B cell (primary cell): Measurements from ENCODE around the gene DIP2B. TPM values are rescaled to one million over a fixed set of nuclear protein-coding genes. Genes with fewer than 3 reads are reported as not detected.

Experiments
- ATAC-seq: fragments of 200-7000 bp; cut with Tn5 transposase; one replicate; pipeline ENCODE4 v1.10.0; 2021; ENCODE audit warnings: low read depth, mild to moderate bottlenecking, moderate number of reproducible peaks, moderate library complexity
- CTCF ChIA-PET: fragments of 350-600 bp; sonication (Branson Sonifier 250); formaldehyde crosslinking; loops from one replicate; lab custom pipeline; 2021; ENCODE audit warnings: antibody characterized with exemption, inconsistent platforms; lab: Charles Lee
- POLR2A ChIA-PET: fragments of 350-600 bp; sonication (Branson Sonifier 250); formaldehyde crosslinking; loops from one replicate; lab custom pipeline; 2021; ENCODE audit warnings: antibody characterized with exemption; lab: Charles Lee
- DNase-seq: peaks from one replicate; pipeline ENCODE4 v3.0.0; 2013
- H2AFZ ChIP-seq: 2 replicates; pipeline ENCODE4 v1.6.1; 2012; ENCODE audit warnings: mild to moderate bottlenecking, low read depth, low read length; ENCODE audit not compliant: insufficient read depth, poor library complexity, severe bottlenecking
- H3K27ac ChIP-seq, 2 donors: 1 replicate in 1 of 2; 2 replicates in 1 of 2; pipeline ENCODE4 v1.5.1; 2012 to 2013; ENCODE audit warnings: low read length in 2 of 2, mild to moderate bottlenecking in 2 of 2, moderate library complexity in 1 of 2
- H3K27me3 ChIP-seq, 4 experiments: fragments of 200-600 bp in 1 of 4; sonication (generic) in 1 of 4; replicated peaks in 1 of 4; 1 replicate in 2 of 4; 2 replicates in 2 of 4; pipeline versions ENCODE4 v1.6.1 to v1.7.0; 2013 to 2016; ENCODE audit warnings: low read length in 3 of 4, mild to moderate bottlenecking in 2 of 4, mixed read lengths in 1 of 4, moderate library complexity in 1 of 4; ENCODE audit not compliant: insufficient read depth in 4 of 4, control insufficient read depth in 3 of 4; ENCODE audit errors: control extremely low read depth in 1 of 4
- H3K36me3 ChIP-seq, 2 experiments: replicated peaks in 1 of 2; 1 replicate in 1 of 2; 2 replicates in 1 of 2; pipeline versions ENCODE4 v1.6.1 to v1.7.1; 2013; ENCODE audit warnings: low read length in 1 of 2; ENCODE audit not compliant: insufficient read depth in 2 of 2, control insufficient read depth in 1 of 2; ENCODE audit errors: control extremely low read depth in 1 of 2, extremely low read depth in 1 of 2
- H3K4me1 ChIP-seq, 2 donors: fragments of 200-600 bp in 1 of 2; sonication (generic) in 1 of 2; 1 replicate in 1 of 2; 2 replicates in 1 of 2; pipeline versions ENCODE4 v1.5.1 to v1.6.1; 2013 to 2017; ENCODE audit warnings: low read length in 2 of 2; ENCODE audit not compliant: control insufficient read depth in 2 of 2, insufficient read depth in 2 of 2
- H3K4me2 ChIP-seq: replicated peaks from 2 replicates; pipeline ENCODE3; 2012; ENCODE audit warnings: mild to moderate bottlenecking, low read depth, low read length; ENCODE audit not compliant: poor library complexity, severe bottlenecking
- H3K4me3 ChIP-seq, 5 experiments: fragments of 200-600 bp in 1 of 5; sonication (generic) in 1 of 5; 1 replicate in 3 of 5; 2 replicates in 2 of 5; pipeline versions ENCODE4 v1.5.1 to v1.7.0; 2011 to 2016; ENCODE audit warnings: low read length in 4 of 5, mild to moderate bottlenecking in 4 of 5, low read depth in 2 of 5, control low read depth in 1 of 5, moderate library complexity in 1 of 5; ENCODE audit not compliant: insufficient read depth in 1 of 5; ENCODE audit errors: control extremely low read depth in 1 of 5, extremely low read depth in 1 of 5
- H3K79me2 ChIP-seq: fragments of 200-600 bp; sonication (generic); one replicate; pipeline ENCODE4 v1.6.0; 2016; ENCODE audit warnings: low read length; ENCODE audit not compliant: control insufficient read depth, insufficient read depth
- H3K9ac ChIP-seq: fragments of 200-600 bp; sonication (generic); 2 replicates; pipeline ENCODE4 v1.6.1; 2017; ENCODE audit warnings: mild to moderate bottlenecking, low read length, moderate library complexity
- H3K9me3 ChIP-seq, 3 donors: one replicate each; pipeline versions ENCODE4 v1.6.1 to v1.7.1; 2013; ENCODE audit warnings: low read length in 2 of 3; ENCODE audit not compliant: control insufficient read depth in 2 of 3, insufficient read depth in 1 of 3; ENCODE audit errors: control extremely low read depth in 1 of 3
- H4K20me1 ChIP-seq: 2 replicates; pipeline ENCODE4 v1.6.0; 2012; ENCODE audit warnings: mild to moderate bottlenecking, low read length; ENCODE audit not compliant: insufficient read depth, control insufficient read depth, poor library complexity, severe bottlenecking
- H3K27ac Mint-ChIP-seq: one replicate; pipeline ENCODE4 v1.8.0; 2021; ENCODE audit warnings: mixed read lengths
- H3K27me3 Mint-ChIP-seq: one replicate; pipeline ENCODE4 v1.8.0; 2021; ENCODE audit warnings: mixed read lengths
- H3K4me1 Mint-ChIP-seq: one replicate; pipeline ENCODE4 v1.8.0; 2021; ENCODE audit warnings: mixed read lengths
- H3K4me3 Mint-ChIP-seq: one replicate; pipeline ENCODE4 v1.8.0; 2021; ENCODE audit warnings: mixed read lengths
- H3K9me3 Mint-ChIP-seq: one replicate; pipeline ENCODE4 v1.8.0; 2022; ENCODE audit warnings: mixed read lengths; ENCODE audit not compliant: insufficient read depth
- EZH2 ChIP-seq: IDR thresholded peaks from 2 replicates; pipeline ENCODE4 v1.6.1; 2012; ENCODE audit warnings: borderline replicate concordance, low read depth, mild to moderate bottlenecking, moderate library complexity, low read length; ENCODE audit not compliant: insufficient read depth, poor library complexity, severe bottlenecking
- WGBS: methylation state at CpG from one replicate; pipeline ENCODE4 v1.1.5; 2013; ENCODE audit warnings: missing lambda C conversion rate; ENCODE audit not compliant: insufficient coverage; 5-methylcytosine and 5-hydroxymethylcytosine counted together
- intact Hi-C: fragments of 100-400 bp; cut with micrococcal nuclease; formaldehyde crosslinking; loops from one replicate; pipeline ENCODE4 v1.10.0; 2022
- polyA plus RNA-seq: library from polyadenylated mRNA; depleted of rRNA; stranded (reverse); fragments of >200 nt; gene quantifications from 2 replicates; pipeline ENCODE4 v1.2.3, GENCODE V29; 2012
- total RNA-seq, 2 donors: library from RNA; stranded (reverse); fragments of 120-200 nt in 1 of 2; gene quantifications; 1 replicate in 1 of 2; 2 replicates in 1 of 2; pipeline versions ENCODE4 v1.2.3 to v1.2.4, GENCODE V29; 2013 to 2022
- TF ChIP-seq, protein P1 (sequence below): fragments of 200-600 bp; IDR thresholded peaks from one replicate; pipeline ENCODE4 v1.8.0; 2022; ENCODE audit warnings: antibody characterized with exemption, mild to moderate bottlenecking

Gene DIP2B
- total and polyA plus RNA-seq, 2 donors (not counting 1 experiment from before 2014, with no cell fraction given) = 16.4 to 38.8 TPM

DNA sequence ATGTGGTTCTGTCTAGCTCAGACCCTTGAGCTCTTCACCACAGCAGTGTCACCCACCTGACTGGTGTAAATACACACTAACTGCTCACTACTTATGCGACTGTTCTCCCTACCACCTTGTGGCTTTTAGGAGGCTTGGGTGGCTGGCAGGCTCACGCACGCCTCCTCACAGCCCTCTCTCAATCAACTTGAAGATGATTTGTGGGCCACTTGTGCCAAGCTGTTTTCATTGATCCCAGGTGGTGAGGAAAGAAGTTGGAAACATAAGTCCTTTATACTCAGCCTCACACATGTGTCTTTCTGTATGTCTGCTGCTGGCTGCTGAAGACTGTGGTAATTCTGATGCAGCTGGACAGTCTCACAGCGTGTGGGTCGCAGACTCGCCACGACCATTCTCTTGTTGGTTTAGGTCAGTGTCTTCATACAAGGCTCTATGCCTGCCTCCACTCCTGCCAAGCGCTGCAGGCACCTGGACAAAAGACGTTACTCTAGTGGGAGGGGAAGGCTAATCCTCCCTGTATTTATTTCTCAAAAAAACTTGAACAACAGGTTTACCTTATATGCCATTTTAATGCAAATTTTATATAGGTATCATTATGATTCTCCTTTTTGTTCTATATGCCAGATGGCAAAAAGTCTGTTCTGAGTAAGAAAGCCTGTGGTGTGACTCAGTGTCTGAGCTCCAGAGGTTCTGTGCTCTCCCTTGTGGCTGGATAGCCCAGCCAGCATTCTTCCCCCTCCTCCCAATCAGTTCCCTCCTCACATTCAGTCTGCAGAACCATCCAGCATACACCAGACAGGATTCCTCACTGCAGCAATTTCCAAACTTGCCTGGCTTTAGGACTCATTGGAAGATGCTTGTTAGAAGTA, 115.6 kb downstream of the DIP2B start:
- peaks cover 62% of the 10 kb centered on the region for H3K4me1 Mint-ChIP-seq

More for the DNA sequence above, 115.6 kb downstream of the DIP2B start:
- TF ChIP-seq, protein P1, sequence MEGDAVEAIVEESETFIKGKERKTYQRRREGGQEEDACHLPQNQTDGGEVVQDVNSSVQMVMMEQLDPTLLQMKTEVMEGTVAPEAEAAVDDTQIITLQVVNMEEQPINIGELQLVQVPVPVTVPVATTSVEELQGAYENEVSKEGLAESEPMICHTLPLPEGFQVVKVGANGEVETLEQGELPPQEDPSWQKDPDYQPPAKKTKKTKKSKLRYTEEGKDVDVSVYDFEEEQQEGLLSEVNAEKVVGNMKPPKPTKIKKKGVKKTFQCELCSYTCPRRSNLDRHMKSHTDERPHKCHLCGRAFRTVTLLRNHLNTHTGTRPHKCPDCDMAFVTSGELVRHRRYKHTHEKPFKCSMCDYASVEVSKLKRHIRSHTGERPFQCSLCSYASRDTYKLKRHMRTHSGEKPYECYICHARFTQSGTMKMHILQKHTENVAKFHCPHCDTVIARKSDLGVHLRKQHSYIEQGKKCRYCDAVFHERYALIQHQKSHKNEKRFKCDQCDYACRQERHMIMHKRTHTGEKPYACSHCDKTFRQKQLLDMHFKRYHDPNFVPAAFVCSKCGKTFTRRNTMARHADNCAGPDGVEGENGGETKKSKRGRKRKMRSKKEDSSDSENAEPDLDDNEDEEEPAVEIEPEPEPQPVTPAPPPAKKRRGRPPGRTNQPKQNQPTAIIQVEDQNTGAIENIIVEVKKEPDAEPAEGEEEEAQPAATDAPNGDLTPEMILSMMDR = no peak
- TF ChIP-seq EZH2 = no peak
- Mint-ChIP-seq H3K27ac (peak overlapping the region; percentile 47), H3K9me3 (no peaks in the 10 kb centered on the region), H3K4me3 (no peak overlapping the region), H3K27me3 (no peaks in the 10 kb centered on the region)
- H3K4me3 ChIP-seq = no peak overlapping the region
- WGBS = 79% methylated on average over 5 of the region's 9 CpGs
- POLR2A ChIA-PET = no interaction called here
- H3K27ac ChIP-seq = peak overlapping the region in 1 of 2 donors; percentile 70
- no peaks in the 10 kb centered on the region for H3K27me3 ChIP-seq
- ATAC-seq (no peak), DNase-seq (no peak)
- no peak overlapping the region for H2AFZ ChIP-seq
- H3K9ac ChIP-seq = no peak overlapping the region
- H3K36me3 ChIP-seq = no peaks in the 10 kb centered on the region
- peak overlapping the region; percentile 8 for H3K4me2 ChIP-seq
- peaks cover 29% of the 10 kb centered on the region in 2 donors for H3K4me1 ChIP-seq
- H3K9me3 ChIP-seq = no peaks in the 10 kb centered on the region
- CTCF ChIA-PET = interaction anchor here (1.2 to 2.0 kb wide), 3 partner anchors 18 to 116 kb away, joined by 3 to 10 read pairs (median 4); partner anchors contain the start of gene DIP2B
- intact Hi-C loops = loop anchor here (10.0 kb wide), 1 partner anchor 46 kb away; no protein-coding TSS in a partner anchor
- H4K20me1 ChIP-seq = peaks cover 76% of the 10 kb centered on the region
- peaks cover 100% of the 10 kb centered on the region for H3K79me2 ChIP-seq
